Measurements from ENCODE around the gene CCDC24. TPM values are rescaled to one million over a fixed set of nuclear protein-coding genes. Genes with fewer than 3 reads are reported as not detected.

CCDC24 gene
- total and polyA plus RNA-seq, 8 donors = 3.9 to 45.9 (median 6.5) TPM

DNA sequence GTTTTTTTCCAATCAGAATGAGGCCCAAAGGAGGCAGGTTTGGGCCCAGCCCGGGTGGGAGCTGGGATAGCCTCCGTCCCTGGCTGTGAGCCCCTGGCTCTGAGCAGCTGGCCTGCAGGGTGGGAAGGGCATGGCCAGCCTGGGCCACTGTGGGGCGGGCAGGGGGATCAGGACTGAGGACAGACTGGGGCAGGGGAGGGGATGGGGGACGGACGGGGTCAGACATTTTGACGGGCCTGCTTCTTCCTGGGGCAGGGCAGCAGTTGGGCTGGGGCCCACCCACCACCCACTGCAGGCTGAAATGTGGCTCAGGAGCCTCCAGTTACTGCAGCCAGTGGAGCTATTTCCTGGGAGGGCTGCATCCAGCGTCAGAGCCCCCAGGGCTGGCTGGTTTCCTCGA, 42.4 kb downstream of the CCDC24 start:
- DNase-seq (peak in 1 of 6 donors; percentile 69), FAIRE-seq (no peak), ATAC-seq (no peak)
- intact Hi-C loops (cut with DNase I) = loop anchor here in 1 of 3 donors (10.0 kb wide), 1 partner anchor 269 kb away; no protein-coding TSS in a partner anchor
- Histone ChIP-seq H3K27ac (no peak overlapping the region), H3K4me3 (no peak overlapping the region), H3K27me3 (no peaks in the 10 kb centered on the region), H3K36me3 (no peaks in the 10 kb centered on the region), H3K4me1 (peaks cover 0 to 15% (median 0%) of the 10 kb centered on the region in 3 donors), H3K9me3 (no peaks in the 10 kb centered on the region)
- WGBS, 2 donors = 79 to 81% methylated on average over 8 of the region's 8 CpGs
- no peak for TF ChIP-seq CTCF (IDR thresholded peaks at IDR 0.05)

DNA sequence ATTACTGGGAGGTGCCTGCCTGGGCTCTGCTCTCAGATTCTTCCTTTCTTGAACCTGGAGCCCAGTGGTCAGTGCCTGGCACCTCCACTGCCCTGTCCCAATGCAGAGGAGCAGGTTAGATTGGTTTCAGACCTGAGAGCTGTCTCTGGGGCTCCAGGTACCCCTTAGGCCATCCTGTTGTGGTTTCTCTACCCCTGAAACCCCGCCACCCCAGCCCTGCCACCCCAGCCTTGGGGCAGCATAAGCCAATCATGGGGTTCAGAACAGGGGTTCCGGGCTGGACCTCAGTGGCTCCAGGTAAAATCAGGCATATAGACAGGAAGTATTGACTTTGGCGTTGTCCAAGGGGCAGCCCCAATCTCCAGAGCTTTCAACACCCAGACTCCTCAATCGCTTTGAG, 43.0 kb downstream of the CCDC24 start:
- Histone ChIP-seq H3K4me3 (no peak overlapping the region), H3K9me3 (no peaks in the 10 kb centered on the region), H3K27ac (no peak overlapping the region), H3K4me1 (peaks cover 0 to 11% (median 0%) of the 10 kb centered on the region in 3 donors), H3K36me3 (no peaks in the 10 kb centered on the region), H3K27me3 (no peaks in the 10 kb centered on the region)
- intact Hi-C loops (cut with DNase I) = loop anchor here in 1 of 3 donors (10.0 kb wide), 1 partner anchor 270 kb away; no protein-coding TSS in a partner anchor
- 93 to 94% methylated on average over 4 of the region's 4 CpGs for WGBS, 2 donors
- no peak for FAIRE-seq
- TF ChIP-seq CTCF (IDR thresholded peaks at IDR 0.05) = no peak
- no peak for DNase-seq
- ATAC-seq = no peak

DNA sequence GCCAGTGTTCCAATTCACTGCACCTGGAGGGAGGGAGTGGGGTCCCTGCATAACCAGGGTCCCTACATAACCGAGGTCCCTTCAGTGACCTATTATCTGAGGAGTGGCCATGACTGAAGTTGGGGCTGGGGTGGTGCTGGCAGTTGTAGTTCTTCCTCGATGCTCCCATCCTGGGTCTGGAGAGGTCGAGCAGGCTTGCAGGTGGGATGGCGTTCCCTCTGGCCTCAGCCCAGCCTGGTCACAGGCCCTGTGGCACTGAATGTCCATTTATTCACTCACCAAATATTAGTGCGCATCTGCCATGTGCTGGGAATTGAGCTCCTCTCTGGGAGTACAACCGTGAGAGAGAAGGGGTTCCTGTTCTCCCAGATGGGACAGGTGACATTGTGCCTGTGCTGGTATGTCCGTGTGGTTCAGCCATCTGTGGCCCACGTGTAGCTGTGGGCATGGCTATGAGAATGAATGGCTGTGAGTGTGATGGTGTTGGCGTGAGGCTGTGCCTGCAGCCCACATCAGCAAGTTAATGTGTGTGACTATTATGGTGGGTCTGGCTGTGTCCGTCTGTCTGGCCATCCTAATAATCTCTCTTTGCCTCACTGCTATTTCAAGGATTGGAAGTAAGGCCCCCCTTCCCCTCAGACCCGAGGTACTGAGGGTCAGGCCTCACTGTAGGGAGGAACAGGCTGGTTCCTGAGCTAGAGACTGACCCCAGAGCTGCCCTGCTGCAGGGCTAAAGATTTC, 43.7 kb downstream of the CCDC24 start:
- Histone ChIP-seq H3K36me3 (no peaks in the 10 kb centered on the region), H3K27ac (peak overlapping the region in 2 of 4 donors; percentile 35 to 53), H3K9me3 (no peaks in the 10 kb centered on the region), H3K4me3 (no peak overlapping the region), H3K4me1 (peaks cover 0 to 11% (median 0%) of the 10 kb centered on the region in 3 donors), H3K27me3 (no peaks in the 10 kb centered on the region)
- DNase-seq = no peak
- no peak for FAIRE-seq
- 70 to 71% methylated on average over 11 of the region's 11 CpGs for WGBS, 2 donors
- intact Hi-C loops (cut with DNase I) = loop anchor here in 1 of 3 donors (5.0 to 10.0 kb wide), 2 partner anchors 33 to 270 kb away; no protein-coding TSS in a partner anchor
- no peak for TF ChIP-seq CTCF (IDR thresholded peaks at IDR 0.05)
- no peak for ATAC-seq

DNA sequence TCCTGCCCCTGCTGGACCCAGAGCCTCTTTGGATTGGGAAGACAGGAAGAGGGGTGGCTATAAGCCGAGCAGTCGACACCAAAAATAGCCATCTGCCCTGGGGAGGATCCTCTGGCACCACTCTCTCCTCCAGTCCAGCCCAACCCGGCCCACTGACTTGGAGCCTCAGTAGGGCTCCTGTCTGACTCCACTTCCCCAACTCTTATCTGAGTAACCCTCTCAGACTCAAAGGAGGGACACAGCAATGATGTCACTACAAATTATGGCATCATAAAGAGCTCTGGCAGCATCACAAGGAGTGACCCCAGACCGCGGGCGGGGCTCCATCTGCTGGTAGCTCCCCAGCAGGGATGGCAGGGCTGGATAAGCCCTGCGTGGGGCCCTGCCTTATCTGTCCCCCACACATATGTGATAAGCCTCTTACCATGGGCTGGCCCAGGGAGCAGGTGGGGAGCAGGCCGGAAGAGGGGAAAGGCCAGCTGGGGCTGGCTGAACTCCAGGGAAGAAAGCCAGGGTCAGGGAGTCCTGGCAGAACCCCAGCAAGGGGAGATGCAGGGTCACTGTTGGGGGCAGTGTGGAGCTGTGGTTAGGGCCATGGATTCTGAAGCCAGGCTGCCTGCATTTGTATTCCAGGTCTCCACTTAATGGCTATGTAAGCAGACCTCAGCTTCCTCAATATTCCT, 44.5 kb downstream of the CCDC24 start:
- DNase-seq (peak in 4 of 6 donors; percentile 22 to 67 (median 58)), FAIRE-seq (no peak), ATAC-seq (peak; percentile 3 to 15 (median 10))
- peak overlapping the region in 3 of 4 donors; percentile 31 to 53 (median 35) for H3K27ac ChIP-seq
- no peaks in the 10 kb centered on the region for H3K9me3 ChIP-seq
- intact Hi-C loops (cut with DNase I) = loop anchor here in 1 of 3 donors (5.0 to 10.0 kb wide), 2 partner anchors 34 to 271 kb away; no protein-coding TSS in a partner anchor
- no peaks in the 10 kb centered on the region for H3K27me3 ChIP-seq
- peaks cover 0 to 11% (median 0%) of the 10 kb centered on the region in 3 donors for H3K4me1 ChIP-seq
- H3K36me3 ChIP-seq = no peaks in the 10 kb centered on the region
- 29 to 37% methylated on average over 8 of the region's 8 CpGs for WGBS, 2 donors
- no peak overlapping the region for H3K4me3 ChIP-seq
- TF ChIP-seq CTCF (IDR thresholded peaks at IDR 0.05) = no peak

All from pancreas (tissue), 10 donors.